Measurements from ENCODE around the gene MTHFD2L. TPM values are rescaled to one million over a fixed set of nuclear protein-coding genes. Genes with fewer than 3 reads are reported as not detected.

Gene MTHFD2L
- total RNA-seq, 1 donor from 2014 or later, result 12.4 TPM

- Histone ChIP-seq H3K79me2 (ENCODE audit: insufficient read depth, low read length) (no peaks in the 10 kb centered on the region), H3K9ac (ENCODE audit: low read length) (no peak overlapping the region), H3K9me3 (ENCODE audit: insufficient read depth, low read depth, low read length) (no peaks in the 10 kb centered on the region), H3K27me3 (ENCODE audit: insufficient read depth, low read length) (no peaks in the 10 kb centered on the region), H2AFZ (ENCODE audit: low read depth, low read length) (peak overlapping the region; percentile 54), H3K36me3 (ENCODE audit: insufficient read depth, low read length) (no peaks in the 10 kb centered on the region), H4K20me1 (ENCODE audit: insufficient read depth, low read length) (no peaks in the 10 kb centered on the region), H3K4me2 (ENCODE audit: low read length) (peak overlapping the region; percentile 42), H3K4me3 (ENCODE audit: insufficient read depth, low read depth, low read length) (no peak overlapping the region), H3K27ac (ENCODE audit: low read depth, low read length) (peak overlapping the region; percentile 53), H3K4me1 (ENCODE audit: insufficient read depth, low read length) (peaks cover 10% of the 10 kb centered on the region)
- DNase-seq (ENCODE audit: low read depth) (peak; percentile 45), FAIRE-seq (peak; percentile 86)
- H3K4me1 Mint-ChIP-seq (ENCODE audit: low read depth, unreplicated experiment), result peaks cover 34% of the 10 kb centered on the region
- H3K27me3 Mint-ChIP-seq (ENCODE audit: low read depth, unreplicated experiment), result no peaks in the 10 kb centered on the region
- H3K27ac Mint-ChIP-seq (ENCODE audit: unreplicated experiment), result peak overlapping the region; percentile 93
- TF ChIP-seq EZH2 (IDR thresholded peaks at IDR 0.05; ENCODE audit: insufficient read depth, low read length), result no peak
- TF ChIP-seq, protein P1, sequence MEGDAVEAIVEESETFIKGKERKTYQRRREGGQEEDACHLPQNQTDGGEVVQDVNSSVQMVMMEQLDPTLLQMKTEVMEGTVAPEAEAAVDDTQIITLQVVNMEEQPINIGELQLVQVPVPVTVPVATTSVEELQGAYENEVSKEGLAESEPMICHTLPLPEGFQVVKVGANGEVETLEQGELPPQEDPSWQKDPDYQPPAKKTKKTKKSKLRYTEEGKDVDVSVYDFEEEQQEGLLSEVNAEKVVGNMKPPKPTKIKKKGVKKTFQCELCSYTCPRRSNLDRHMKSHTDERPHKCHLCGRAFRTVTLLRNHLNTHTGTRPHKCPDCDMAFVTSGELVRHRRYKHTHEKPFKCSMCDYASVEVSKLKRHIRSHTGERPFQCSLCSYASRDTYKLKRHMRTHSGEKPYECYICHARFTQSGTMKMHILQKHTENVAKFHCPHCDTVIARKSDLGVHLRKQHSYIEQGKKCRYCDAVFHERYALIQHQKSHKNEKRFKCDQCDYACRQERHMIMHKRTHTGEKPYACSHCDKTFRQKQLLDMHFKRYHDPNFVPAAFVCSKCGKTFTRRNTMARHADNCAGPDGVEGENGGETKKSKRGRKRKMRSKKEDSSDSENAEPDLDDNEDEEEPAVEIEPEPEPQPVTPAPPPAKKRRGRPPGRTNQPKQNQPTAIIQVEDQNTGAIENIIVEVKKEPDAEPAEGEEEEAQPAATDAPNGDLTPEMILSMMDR (IDR thresholded peaks at IDR 0.05; ENCODE audit: insufficient read depth, low read depth, low read length), result no peak
- no peaks in the 10 kb centered on the region for H3K36me3 Mint-ChIP-seq (ENCODE audit: low read depth, unreplicated experiment)
- no peaks in the 10 kb centered on the region for H3K9me3 Mint-ChIP-seq (ENCODE audit: unreplicated experiment)
- no peak overlapping the region for H3K4me3 Mint-ChIP-seq (ENCODE audit: unreplicated experiment)
Measured at GRCh38 chr4:74230902-74231499, 73.1 kb downstream of the MTHFD2L start.

DNA sequence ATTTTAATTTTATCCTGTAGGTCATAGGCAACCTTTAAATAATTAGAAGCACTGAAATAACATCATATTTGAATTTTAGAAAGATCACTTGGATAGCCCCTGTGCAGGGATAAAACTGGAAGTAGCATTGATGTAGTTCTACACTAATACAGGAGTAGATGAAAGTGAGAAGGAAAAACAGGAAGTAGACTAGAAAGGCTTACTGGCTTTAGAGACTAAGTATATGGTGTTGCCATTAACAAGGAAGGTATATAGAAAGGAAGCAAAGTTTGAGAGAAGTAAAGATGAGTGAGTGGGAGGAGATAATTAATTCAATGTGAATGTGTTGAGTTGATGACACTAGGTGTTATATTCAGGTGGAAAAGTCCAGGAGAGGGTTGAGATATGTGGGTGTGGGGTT, 77.2 kb downstream of the MTHFD2L start:
- Histone ChIP-seq H3K79me2 (ENCODE audit: insufficient read depth, low read length) (no peaks in the 10 kb centered on the region), H3K27me3 (ENCODE audit: insufficient read depth, low read length) (no peaks in the 10 kb centered on the region), H3K36me3 (ENCODE audit: insufficient read depth, low read length) (no peaks in the 10 kb centered on the region), H4K20me1 (ENCODE audit: insufficient read depth, low read length) (no peaks in the 10 kb centered on the region), H3K4me2 (ENCODE audit: low read length) (no peak overlapping the region), H2AFZ (ENCODE audit: low read depth, low read length) (no peak overlapping the region), H3K27ac (ENCODE audit: low read depth, low read length) (no peak overlapping the region), H3K9ac (ENCODE audit: low read length) (no peak overlapping the region), H3K9me3 (ENCODE audit: insufficient read depth, low read depth, low read length) (no peaks in the 10 kb centered on the region), H3K4me3 (ENCODE audit: insufficient read depth, low read depth, low read length) (no peak overlapping the region), H3K4me1 (ENCODE audit: insufficient read depth, low read length) (peaks cover 10% of the 10 kb centered on the region)
- TF ChIP-seq, protein P1 (IDR thresholded peaks at IDR 0.05; ENCODE audit: insufficient read depth, low read depth, low read length), result no peak
- TF ChIP-seq EZH2 (IDR thresholded peaks at IDR 0.05; ENCODE audit: insufficient read depth, low read length), result no peak
- Mint-ChIP-seq H3K9me3 (ENCODE audit: unreplicated experiment) (no peaks in the 10 kb centered on the region), H3K27ac (ENCODE audit: unreplicated experiment) (no peak overlapping the region), H3K27me3 (ENCODE audit: low read depth, unreplicated experiment) (no peaks in the 10 kb centered on the region), H3K36me3 (ENCODE audit: low read depth, unreplicated experiment) (no peaks in the 10 kb centered on the region), H3K4me1 (ENCODE audit: low read depth, unreplicated experiment) (peaks cover 19% of the 10 kb centered on the region), H3K4me3 (ENCODE audit: unreplicated experiment) (no peak overlapping the region)
- DNase-seq (ENCODE audit: low read depth) (no peak), FAIRE-seq (no peak)

GRCh38 chr4:74237425-74237966, 79.6 kb downstream of the MTHFD2L start:
- H3K9me3 ChIP-seq (ENCODE audit: insufficient read depth, low read depth, low read length), result no peaks in the 10 kb centered on the region
- H3K27ac ChIP-seq (ENCODE audit: low read depth, low read length), result no peak overlapping the region
- H3K36me3 ChIP-seq (ENCODE audit: insufficient read depth, low read length), result no peaks in the 10 kb centered on the region
- Mint-ChIP-seq H3K4me3 (ENCODE audit: unreplicated experiment) (no peak overlapping the region), H3K9me3 (ENCODE audit: unreplicated experiment) (no peaks in the 10 kb centered on the region), H3K27ac (ENCODE audit: unreplicated experiment) (peak overlapping the region; percentile 66), H3K36me3 (ENCODE audit: low read depth, unreplicated experiment) (no peaks in the 10 kb centered on the region), H3K4me1 (ENCODE audit: low read depth, unreplicated experiment) (peaks cover 7% of the 10 kb centered on the region), H3K27me3 (ENCODE audit: low read depth, unreplicated experiment) (no peaks in the 10 kb centered on the region)
- H2AFZ ChIP-seq (ENCODE audit: low read depth, low read length), result no peak overlapping the region
- no peak overlapping the region for H3K4me2 ChIP-seq (ENCODE audit: low read length)
- no peaks in the 10 kb centered on the region for H4K20me1 ChIP-seq (ENCODE audit: insufficient read depth, low read length)
- TF ChIP-seq EZH2 (IDR thresholded peaks at IDR 0.05; ENCODE audit: insufficient read depth, low read length), result no peak
- TF ChIP-seq, protein P1 (IDR thresholded peaks at IDR 0.05; ENCODE audit: insufficient read depth, low read depth, low read length), result no peak
- FAIRE-seq (no peak), DNase-seq (ENCODE audit: low read depth) (no peak)
- no peaks in the 10 kb centered on the region for H3K79me2 ChIP-seq (ENCODE audit: insufficient read depth, low read length)
- no peaks in the 10 kb centered on the region for H3K4me1 ChIP-seq (ENCODE audit: insufficient read depth, low read length)
- H3K9ac ChIP-seq (ENCODE audit: low read length), result no peak overlapping the region
- no peaks in the 10 kb centered on the region for H3K27me3 ChIP-seq (ENCODE audit: insufficient read depth, low read length)
- H3K4me3 ChIP-seq (ENCODE audit: insufficient read depth, low read depth, low read length), result no peak overlapping the region
